HG03558 (cell line): ENCODE measurements around the gene TENM4.

ENCODE experiments used
- ATAC-seq: cut with Tn5 transposase; IDR thresholded peaks from one replicate; pipeline ENCODE4 v1.9.1; 2021; ENCODE audit warnings: moderate number of reproducible peaks; ENCODE audit not compliant: unreplicated experiment; ENCODE audit errors: extremely low read depth

Gene TENM4

DNA sequence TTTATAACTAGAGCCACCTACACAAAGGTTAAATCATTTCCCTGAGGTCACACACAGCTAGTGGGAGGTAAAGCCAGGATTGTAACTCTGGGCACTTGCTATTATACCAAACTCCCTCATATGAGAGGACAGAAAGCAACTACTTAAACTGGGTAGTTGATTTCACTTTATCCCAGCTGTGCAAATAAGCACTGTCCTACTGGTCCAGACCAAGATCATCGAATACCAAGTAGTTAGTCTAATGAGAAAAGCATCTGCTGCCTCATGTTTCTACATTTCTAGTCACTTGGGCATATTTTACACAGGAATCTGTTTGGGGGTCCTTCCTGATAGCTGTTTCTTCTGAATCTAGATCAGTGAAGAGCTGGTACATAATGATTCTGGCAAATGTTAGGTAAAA lies 687.5 kb downstream of the TENM4 start:
- no peak for ATAC-seq

DNA sequence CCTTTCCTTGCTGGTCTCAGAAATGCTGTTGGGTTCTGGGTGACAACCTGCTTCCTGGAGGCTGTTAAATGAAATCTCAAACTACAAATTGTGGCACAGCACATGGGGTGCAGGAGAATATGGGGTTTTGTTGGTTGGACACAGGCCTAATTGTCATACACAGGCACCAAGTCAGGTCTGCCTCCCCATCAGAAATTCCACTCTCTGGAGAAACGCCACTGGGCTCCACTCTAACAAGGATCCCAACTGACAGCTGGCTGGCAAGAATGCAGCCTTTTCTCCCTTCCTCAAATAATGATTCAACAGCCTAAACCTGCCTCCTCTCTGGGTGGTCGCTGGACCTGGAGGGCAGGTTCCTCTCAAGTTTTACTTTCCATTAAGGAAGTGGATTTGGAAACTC lies 688.3 kb downstream of the TENM4 start:
- no peak for ATAC-seq

DNA sequence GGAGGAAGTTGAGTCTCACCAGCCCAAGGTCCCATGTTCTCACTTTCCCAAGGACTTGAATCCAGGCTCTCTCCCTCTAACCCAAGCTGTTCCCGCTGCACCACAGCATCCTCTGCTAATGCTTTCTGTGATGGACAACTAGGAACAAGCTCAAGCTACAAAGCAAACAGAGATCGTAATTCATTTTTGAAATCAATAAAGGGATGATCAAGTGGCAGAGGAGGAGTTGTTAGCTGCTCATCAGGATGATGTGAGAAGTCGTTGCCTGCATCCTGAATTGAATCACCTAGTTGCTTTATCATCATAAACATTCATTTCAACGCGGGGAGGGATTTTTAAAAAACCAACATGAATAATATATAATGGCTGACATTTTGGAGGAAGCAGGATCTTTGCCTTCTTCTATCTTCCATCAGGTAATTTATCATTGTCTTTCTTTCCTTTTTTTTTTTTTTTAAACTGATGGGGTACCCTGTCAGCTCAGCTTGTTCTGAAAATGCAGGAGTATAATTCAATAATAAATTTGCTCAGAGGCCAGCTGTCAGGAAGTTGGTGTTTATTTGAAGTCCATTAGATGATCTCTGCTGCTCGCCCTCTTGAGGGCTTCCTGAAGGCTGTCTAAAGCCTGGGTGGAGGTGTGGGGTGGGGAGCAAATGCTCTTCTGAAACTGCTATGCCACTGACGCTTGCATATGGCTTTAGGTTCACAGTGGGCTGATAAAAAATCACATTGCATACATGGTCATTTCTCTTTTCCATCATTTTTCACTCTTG lies 691.7 kb downstream of the TENM4 start:
- no peak for ATAC-seq

DNA sequence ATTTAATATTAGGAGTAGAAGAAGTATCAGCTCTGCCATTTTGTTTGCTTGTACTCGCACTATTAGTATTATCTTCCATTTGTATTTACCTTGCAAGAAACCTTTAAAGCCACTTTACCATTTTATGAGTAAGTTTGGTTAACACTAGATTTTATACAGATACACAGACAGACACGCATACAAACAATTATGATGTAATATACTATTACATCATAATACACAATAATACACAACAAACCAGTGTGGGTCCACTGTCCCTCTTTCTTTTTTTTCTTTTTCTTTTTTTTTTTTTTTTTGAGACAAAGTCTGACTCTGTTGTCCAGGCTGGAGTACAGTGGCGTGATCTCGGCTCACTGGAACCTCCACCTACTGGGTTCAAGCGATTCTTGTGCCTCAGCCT lies 695.9 kb downstream of the TENM4 start:
- no peak for ATAC-seq

DNA sequence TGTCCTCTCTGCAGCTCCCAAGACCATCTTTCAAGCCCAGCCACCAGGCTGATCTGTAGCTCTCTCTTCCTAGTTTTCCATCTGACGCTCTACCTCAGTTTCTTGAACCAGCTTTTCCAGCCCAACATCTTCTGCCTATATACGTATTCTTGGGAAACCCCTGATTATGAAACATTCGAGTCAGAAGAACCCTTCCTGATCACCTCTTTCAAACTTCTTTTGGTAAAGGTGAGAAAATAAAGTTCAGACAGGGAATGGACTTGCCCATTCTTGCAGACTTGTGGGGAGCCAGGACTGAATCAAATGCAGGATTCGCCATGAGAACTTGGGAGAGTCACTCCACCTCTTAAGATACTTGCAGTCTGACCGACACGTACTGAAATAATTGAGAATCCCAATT lies 696.6 kb downstream of the TENM4 start:
- ATAC-seq: no peak

- ATAC-seq: no peak
These were observed 698.4 kb downstream of the TENM4 start for GRCh38 chr11:78742430-78742829.

GRCh38 chr11:78741741-78742140 lies 699.1 kb downstream of the TENM4 start:
- no peak for ATAC-seq

DNA sequence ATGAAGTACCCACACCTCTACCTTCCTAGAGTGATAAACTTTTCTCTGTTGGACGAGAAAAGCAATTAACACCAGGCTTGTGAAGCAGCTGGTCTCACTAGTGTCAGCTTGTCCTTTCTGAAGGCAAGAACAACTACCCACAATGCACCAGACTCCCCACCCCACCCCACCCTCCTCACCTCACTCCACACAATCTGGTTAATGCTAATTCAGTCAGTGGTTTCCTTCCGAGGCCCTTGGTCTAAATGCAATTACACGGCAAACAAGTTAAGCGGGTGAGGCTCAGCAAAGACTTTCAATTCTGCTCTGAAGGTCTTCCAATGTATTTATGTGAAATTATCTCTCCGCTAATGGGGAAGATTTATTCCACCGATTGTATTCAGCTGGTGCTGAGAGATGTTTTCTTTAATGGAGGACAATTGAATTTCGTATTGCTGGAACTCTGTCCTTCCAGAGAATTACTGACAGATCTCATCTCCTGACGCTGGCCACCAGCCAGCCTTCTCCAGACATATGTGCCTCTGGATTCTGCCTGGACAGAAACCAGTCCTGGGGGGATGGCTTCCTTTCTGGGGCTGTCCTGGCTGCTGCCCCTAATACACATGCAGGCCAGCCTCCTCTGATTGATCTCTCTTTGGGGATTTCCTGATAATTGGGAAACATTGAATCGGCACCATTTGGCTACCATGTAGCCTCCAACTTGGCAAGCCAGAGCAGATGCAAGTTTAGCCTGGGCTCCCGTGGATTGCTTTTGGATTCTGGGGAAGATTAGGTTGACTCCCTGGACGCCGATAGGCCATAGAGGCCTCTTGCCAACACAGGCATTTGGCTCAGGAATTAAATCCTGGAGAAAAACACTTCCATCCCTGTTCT lies 700.4 kb downstream of the TENM4 start:
- no peak for ATAC-seq

DNA sequence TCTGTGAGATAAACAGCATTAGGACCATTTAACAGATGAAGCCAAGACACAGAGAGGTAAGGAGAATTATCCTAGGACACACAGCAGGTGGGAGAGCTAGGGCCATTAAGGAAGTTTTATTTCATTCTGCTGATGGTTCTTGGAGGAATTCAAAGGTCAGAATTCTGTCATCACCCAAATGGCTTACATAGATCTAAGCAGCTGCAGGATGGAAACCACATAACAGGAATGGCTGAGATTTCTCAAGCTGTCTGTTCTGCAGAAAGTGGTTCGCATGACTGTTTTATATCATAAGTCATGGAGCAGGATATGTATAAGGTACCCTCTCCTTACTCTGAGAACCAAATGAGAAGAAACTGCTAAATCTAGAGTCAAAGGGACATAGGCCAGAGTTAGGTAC lies 702.9 kb downstream of the TENM4 start:
- ATAC-seq: no peak

GRCh38 chr11:78737301-78737700 lies 703.5 kb downstream of the TENM4 start:
- ATAC-seq: no peak

DNA sequence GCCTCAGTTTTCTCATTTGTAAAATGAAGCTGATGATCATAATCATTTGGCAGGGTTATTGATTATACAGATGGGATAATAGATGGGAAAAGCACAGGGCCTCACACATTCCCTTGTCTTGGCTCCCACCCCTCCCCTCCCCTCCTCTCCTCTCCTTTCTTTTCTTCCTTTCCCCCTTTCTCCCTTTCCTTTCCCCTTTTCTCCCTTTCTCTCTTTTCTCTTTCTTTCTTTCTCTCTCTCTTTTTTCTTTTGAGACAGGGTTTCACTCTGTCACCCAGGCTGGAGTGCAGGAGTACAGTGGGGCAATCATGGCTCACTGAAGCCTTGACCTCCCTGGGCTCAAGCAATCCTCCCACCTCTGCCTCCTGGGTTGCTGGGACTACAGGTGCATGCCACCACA lies 705.1 kb downstream of the TENM4 start:
- ATAC-seq: no peak

GRCh38 chr11:78733031-78733430 lies 707.8 kb downstream of the TENM4 start:
- ATAC-seq: no peak

GRCh38 chr11:78732246-78732645 lies 708.6 kb downstream of the TENM4 start:
- ATAC-seq: no peak

DNA sequence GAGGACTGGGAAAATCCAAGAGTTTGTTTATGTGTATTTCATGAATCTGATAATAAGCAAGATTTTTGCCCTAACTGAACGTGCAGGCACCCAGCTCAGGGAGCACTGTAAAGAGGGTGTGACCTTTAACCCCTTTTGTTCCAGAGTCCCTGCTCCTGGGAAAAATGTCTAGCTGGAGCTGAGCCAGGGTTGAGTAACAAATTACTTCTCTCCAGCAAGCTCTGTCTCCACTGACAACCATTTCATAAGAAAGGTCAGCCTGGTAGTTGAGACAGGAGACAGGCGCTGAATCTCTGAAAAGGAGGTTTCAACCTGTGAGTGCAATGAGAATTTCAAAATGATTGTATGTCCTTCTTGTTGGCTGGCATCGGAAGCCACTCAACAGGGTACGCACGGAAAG lies 709.8 kb downstream of the TENM4 start:
- ATAC-seq: no peak

DNA sequence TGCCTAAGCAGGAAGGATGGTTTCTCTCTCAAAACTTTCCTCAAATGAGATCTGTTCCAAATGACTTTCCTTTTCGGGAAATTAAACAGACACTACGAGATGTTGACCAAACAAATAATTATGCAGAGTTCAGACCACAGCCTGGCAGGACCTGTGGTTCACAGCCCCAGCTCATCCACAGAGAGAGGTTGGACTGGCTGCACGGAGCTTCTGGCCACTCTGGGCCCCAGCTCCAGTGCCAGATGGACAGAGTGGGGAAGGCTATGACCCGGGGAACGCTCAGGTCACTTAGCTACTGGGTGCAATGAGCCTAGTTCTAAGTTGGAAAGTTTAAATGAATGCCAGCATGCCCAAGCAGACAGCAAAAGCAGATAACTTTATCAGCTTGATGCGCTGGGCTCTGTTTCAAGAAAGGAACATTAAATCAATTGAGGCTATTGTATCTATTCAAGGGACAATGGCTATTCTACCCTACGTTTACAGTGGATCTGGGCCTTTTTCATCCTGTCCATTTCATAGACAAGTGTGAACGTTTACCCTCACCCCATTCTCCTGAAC lies 710.5 kb downstream of the TENM4 start:
- ATAC-seq: no peak

GRCh38 chr11:78727816-78728215 lies 713.0 kb downstream of the TENM4 start:
- ATAC-seq: no peak

GRCh38 chr11:78725200-78725599 lies 715.6 kb downstream of the TENM4 start:
- ATAC-seq: no peak

DNA sequence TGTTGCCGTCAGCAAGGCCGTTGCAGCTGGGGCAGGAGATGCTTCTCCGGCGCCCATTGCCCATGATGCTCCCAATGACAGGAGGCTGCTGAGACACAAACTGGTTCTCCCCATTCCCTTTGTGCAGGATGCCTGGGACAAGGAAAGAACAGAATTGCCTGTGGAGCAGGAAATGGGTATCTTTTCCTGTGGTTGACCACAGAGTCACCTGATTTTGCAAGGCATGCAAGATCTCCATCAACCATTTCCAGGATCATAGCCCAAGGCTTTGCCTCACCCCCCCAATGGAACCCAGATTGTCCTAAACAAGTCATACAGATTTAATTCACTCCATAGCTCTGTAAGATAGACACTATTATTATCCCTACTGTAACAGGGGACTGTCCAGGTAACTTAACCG lies 718.0 kb downstream of the TENM4 start:
- ATAC-seq: no peak

DNA sequence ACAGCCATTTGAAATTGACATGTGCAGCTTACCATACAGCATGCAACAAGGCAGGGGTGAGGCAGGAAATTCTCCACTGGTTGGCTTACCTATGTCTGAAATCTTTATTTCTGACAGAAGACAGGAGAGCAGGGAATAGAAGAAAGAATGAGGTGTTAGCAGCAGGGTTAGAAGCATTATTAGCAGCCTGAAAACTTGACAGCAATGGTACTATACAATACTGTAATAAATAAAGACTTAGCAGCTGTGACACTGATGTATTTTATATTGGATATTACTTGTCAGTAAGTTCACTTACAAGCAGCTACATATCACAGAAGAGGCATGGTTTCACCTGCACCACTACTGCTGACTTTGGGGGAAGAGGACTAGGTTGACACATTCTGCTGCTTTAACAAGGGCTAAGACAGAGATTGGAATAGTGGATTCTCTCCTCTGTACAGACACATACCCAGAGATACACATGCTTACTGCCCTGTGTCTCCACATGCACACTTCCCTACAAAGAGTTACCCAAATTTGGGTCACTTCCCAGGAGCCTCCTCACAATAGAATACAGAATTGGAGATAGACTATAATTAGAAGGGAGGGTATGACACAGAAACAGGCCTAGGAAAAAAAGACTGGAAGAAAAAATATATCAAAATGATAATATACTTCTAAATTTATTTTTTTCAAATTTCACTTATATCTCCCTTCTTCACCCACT lies 720.4 kb downstream of the TENM4 start:
- ATAC-seq: no peak

- no peak for ATAC-seq
These were observed 723.8 kb downstream of the TENM4 start for GRCh38 chr11:78717041-78717440.
